GM20431 (cell line): ENCODE data around the gene CBX5.
"Not testable (repeated sequence)": the region's sequence is repeated elsewhere in the genome, so short reads cannot be mapped to it uniquely, and the experiment has no call there.

Experiments used
- in situ Hi-C: fragments of 300-500 bp; cut with MseI, MboI; formaldehyde crosslinking; loops from one replicate; pipeline ENCODE4 v1.15.0; 2020; ENCODE audit warnings: low sequenced_read_pairs; ENCODE audit not compliant: unreplicated experiment

Gene CBX5

DNA sequence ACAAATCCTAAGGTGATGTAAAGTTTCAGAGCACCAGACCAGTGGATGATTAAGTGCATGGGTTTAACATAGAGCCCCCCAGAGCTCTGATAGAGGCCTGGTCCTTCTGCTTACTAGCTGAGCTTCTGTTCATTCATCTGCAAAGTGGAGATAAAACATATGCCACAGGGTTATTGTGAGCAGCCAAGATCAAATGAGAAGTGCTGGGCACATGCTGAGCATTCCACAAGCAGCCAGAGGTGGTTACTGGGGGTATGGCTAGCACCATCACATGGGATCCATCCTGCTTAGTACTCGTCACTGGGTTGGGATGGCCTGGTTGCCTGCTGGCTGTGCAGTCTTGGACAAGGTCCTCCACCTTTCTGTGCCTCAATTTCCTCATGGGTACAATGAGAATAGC lies 73.1 kb downstream of the CBX5 start:
- in situ Hi-C loops: loop anchor here (10.0 kb wide), 1 partner anchor 212 kb away; no protein-coding TSS in a partner anchor

DNA sequence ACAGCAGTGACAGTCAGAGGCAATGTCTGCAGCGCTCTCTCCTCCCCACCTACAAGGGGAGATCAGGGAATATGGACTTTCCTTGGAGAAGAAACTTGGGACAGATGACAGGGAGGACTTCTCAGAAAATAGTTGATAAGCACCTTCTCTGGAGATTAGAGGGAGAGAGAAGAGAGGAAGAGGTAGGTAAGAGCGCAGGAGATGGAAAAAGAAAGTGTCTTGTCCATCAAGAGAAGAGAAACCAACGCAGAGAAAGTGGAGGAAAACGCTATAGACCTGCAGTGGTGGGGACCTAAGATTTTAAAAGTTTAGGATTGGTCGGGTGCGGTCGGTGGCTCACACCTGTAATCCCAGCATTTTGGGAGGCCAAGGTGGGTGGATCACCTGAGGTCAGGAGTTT lies 75.6 kb downstream of the CBX5 start:
- in situ Hi-C loops: loop anchor here (10.0 kb wide), 1 partner anchor 210 kb away; no protein-coding TSS in a partner anchor

DNA sequence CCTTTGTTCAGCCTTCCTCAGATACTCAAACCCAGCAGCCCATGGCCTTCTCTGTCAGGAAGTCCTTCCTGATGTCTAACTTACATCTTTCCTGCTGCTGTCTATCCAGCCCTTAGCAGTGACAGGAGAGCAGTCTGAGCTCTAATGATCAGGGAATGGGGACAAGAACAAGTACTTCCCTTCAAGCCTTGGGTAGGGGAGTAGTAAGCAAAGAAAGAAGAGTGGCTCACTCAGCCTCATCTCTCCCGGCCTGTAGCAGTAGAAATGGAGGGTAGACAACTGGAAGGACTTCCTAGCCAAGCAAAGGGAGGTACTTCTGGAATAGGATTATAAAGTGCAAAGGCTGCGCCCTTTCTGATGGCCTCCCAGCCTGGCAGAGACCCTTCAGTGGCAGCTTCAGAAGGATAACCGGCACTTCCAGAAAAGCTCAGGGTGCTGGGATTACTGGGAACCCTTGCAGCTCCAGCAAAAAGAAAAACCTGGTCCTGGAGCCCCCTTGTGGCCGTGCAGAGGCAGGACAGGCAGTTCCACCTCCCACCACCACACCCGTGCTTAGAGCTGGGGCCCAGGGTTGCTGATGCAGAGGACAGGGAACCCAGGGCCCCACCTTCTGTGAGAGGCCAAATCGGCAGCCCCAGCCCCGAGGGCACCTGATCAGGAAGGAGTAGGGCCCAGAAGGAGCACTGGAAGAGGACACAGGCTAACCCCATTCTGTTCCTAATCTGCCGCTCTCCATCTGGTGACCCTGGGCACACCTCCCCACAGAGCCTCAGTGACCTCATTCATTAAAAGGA lies 78.7 kb downstream of the CBX5 start:
- in situ Hi-C loops: loop anchor here (10.0 kb wide), 1 partner anchor 206 kb away; no protein-coding TSS in a partner anchor

DNA sequence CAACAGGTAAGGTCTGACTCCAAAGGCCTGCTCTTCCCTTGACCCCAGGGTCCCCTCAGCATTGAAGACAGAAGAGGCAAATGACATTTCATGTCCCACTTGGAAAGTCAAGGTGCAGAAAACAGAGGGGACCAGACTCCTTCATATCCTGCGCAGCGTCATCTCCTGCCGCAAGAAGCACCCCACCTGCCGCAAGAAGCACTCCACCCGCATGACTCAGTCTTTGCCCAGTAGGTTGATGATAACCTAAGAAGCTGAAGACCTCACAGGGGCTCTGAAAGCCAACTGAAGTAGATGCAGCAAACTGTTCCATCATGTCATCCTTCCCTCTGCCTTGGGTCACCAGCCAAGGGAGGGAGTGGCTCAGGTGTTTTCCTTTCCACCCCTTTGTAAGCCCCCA lies 79.5 kb downstream of the CBX5 start:
- in situ Hi-C loops: loop anchor here (10.0 kb wide), 1 partner anchor 206 kb away; no protein-coding TSS in a partner anchor

DNA sequence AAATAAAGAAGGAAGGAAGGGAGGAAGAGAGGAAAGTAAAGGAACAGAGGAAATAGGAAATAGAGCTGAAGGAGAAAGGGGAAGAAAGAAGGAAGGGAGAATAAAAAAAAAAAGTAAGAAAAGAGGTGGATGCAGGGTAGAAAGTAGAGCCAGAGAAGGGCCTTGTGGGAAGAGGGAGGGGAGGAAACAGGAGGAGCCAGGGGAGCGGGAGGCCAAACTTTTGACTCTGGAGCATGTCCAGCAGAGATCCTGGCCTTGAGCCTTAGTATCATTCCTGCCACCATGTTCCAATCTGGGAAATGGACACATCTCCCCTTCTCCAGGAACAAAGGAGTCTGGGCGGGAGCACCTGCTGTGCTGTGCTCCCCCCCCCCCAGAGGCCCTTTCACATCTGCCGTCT lies 80.0 kb downstream of the CBX5 start:
- in situ Hi-C loops: loop anchor here (10.0 kb wide), 2 partner anchors 165 to 205 kb away; partner anchors contain the start of gene HOXC5

DNA sequence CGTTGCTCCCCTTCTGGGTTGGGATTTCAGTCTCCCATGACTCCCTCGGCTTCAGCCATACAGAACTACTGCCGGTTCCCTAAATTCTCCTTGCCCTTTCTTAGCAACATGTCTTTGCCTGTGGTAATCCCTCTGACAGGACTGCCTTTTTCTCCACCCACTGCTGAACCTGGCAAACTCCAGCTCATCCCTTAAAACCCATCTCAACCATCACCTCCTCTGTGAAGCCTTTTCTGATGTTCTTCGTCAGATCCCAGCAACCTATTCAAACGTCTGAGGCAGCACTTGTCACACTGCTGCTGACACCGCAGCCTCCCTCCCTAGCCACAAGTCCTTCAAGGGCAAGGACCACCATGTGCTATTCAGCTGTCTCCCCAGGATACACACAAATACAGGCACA lies 80.9 kb downstream of the CBX5 start:
- in situ Hi-C loops: loop anchor here (10.0 kb wide), 1 partner anchor 164 kb away; the partner anchor contains the start of gene HOXC5

DNA sequence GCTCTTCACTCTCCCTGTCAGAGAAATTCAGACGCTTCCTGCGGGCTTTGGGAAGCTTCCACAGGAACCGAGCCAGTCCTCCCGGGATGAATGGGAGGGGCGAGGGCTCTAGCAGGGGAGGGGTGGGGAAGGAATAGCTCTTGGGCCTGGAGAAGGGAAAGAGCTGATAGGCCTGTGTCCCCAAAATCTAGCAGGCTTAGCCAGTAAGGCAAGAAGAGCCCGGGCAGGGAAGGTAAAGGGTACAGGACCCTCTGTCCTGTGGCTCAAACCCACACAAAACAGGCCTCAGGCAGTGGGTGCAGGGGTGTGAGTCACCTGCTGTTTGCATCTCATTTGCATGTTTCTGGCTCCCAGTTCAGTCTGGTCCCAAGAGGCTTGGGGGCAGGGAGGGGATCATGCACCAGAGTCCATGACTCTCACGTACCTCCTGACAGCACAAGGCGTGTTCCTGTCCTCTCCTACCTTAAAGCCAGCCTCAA lies 82.5 kb downstream of the CBX5 start:
- in situ Hi-C loops: loop anchor here (10.0 kb wide), 1 partner anchor 163 kb away; the partner anchor contains the start of gene HOXC5

DNA sequence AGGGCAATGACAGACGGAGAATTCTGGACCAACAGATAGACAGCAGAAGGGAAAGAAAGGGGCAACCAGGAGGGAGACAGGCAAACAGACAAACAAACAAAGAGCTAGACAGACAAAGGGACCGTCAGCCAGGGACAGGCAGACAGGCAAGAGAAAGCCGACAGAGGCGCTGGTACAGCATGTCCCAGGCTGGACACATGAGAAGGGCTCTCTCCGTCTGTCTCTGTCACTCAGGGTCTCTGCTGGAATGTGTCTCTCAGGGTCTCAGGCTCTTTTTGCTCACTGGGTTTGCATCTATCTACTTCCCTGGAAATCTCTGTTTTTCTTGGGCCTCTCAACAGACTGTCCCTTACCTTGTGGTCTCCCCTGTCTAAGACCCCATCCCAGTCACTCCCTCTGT lies 82.9 kb downstream of the CBX5 start:
- in situ Hi-C loops: loop anchor here (10.0 kb wide), 1 partner anchor 162 kb away; the partner anchor contains the start of gene HOXC5

DNA sequence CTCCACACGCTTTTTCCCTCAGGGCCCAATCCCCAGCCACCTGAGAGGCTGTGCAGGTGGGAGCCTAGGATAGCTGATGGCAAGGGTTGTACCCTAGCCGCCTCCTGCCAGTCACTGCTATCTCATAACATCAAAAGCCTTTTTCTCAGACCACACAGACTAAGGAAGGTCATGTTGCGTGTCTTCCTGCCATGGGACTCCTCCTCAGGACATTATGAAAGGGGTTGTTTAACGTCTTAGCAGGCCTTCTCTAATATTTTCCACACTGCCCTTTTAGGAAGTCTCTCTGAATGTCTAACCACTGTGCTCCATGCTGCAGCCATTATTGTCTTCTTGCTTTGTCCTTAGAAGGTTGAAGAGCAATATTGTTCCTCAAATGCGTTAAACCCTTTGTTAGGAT lies 83.5 kb downstream of the CBX5 start:
- in situ Hi-C loops: loop anchor here (10.0 kb wide), 1 partner anchor 162 kb away; the partner anchor contains the start of gene HOXC5

DNA sequence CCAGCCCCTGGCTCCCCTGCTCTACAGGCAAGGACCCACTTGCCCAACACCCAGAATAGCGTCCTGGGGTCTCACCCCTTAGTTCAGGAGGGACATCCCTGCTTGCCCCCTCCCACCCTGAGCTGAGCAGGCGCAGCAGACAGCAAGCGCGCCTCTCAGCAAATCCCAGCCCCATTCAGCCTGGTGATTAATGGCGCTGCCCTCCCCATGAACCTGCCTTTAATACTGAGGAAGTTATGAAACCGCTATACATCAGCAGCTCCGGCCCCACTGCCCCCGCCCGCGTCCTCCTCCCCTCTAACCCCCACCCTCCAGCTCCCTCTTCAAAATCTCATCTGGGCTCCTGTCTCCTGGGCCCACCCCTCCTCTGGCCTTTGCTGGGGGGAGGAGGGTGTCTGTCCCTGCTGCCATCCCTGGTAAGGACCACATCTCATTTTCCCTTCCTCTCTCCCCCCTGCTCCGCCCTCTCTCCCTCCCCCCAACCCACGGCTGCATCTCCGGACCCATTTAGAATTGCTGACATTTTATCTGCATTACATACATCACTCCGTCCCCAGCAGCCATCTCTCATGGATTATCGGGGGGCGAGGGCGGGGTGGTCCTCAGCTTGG lies 84.1 kb downstream of the CBX5 start:
- in situ Hi-C loops: loop anchor here (10.0 kb wide), 1 partner anchor 161 kb away; the partner anchor contains the start of gene HOXC5

DNA sequence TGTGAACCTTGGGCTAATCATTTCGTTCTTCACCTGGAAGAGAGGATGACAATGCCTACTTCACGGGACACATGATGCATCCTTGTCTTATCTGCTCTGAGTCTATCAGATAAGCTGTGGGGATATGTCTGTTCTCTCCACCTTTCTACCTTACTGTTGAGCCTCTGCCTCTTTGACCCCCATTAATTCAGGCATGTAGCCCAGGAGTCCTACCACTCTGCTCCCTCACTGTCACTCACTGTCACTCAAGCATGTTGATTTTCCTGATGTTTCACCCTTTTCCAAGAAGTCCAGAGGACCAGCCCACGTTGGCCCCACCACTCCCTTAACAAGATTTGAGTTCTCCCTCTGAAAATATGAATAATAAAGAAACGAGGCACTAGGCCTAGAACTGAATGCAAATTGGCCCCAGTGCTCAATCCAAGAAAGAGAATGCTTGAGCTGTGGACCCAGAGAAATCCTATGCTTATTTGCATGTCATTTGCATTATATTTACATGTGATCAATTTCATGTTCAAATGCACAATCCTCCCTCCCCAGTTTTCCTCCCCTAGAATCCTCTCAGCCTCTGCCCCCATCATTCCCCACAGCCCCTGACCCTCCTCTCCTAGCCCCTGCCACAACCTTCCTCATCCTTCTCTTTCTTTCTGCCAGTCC lies 84.7 kb downstream of the CBX5 start:
- in situ Hi-C loops: loop anchor here (10.0 kb wide), 1 partner anchor 160 kb away; the partner anchor contains the start of gene HOXC5

DNA sequence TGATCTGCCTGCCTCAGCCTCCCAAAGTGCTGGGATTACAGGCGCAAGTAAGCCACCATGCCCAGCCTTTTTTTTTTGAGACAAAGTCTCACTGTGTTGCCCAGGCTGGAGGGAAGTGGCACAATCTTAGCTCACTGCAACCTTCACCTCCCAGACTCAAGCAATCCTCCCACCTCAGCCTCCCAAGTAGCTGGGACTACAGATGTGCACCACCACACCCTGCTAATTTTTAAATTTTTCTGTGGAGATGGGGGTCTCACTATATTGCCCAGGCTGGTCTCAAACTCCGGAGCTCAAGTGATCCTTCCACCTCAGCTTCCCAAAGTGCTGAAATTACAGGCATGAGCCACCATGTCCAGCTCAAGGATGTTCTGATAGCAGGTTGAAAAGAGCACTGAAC lies 85.3 kb downstream of the CBX5 start:
- in situ Hi-C loops: loop anchor here (10.0 kb wide), 1 partner anchor 160 kb away; the partner anchor contains the start of gene HOXC5

DNA sequence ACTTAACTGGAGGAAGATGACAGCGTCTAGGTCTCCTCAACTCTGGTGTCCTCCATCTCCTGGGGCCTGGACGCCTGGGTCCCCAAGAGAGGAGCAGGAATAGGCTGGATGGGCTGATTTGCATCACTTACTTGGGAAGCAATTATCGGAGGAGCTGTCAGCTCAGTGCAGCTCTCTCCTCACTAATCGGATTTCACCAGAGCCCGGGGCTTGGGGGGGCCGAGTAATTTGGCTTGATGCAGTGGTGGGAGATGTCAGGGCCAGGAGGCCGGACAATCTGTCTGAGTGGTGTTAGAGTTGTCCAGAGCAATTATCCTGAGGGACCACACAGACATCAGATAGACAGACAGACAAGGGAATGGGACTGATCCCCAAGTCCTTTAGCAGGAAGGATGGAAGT lies 86.5 kb downstream of the CBX5 start:
- in situ Hi-C loops: loop anchor here (10.0 kb wide), 1 partner anchor 159 kb away; the partner anchor contains the start of gene HOXC5

DNA sequence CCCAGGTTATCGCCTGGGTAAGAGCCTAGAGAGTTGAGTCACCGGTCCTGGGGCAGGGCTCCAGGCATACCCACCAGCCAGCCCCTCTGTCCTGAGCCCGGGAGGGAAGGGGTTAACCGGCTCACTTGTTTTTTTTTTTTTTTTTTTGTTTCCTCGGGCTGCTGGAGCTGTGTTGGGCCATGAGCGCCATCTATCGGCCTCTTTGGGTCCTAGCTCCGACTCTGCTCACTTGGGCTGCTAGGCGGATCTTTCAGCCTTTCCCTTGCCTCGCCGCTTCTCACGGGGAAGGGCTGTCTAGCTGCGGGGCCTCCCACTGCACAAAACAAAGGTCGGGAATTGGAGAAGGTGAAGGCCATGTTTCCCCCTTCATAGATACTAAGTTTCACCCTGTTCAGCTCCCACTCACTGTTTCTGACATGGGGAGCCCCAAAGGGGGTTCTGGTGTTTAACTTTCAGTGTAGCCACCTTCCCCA lies 88.3 kb downstream of the CBX5 start:
- in situ Hi-C loops: loop anchor here (10.0 kb wide), 1 partner anchor 157 kb away; the partner anchor contains the start of gene HOXC5

DNA sequence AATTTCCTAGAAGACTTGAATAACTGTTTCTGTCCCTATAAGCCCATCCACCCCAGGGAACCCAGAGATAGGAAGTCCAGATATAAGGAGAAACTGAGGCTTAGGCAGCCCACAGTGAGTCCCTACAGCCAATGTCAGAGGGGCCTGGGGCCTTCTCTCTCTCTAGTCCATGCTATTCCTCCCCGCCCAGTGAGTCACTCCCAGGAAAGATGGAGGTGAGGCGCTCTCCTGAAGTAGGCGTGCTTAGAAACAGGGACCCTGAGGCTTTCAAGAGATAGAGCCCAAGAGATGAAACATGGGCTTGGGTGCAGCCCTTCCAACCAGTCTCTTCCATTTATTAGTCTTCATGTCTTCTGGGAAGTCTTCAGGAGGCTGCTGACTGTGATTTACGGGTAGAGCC lies 88.8 kb downstream of the CBX5 start:
- in situ Hi-C loops: loop anchor here (10.0 kb wide), 1 partner anchor 156 kb away; the partner anchor contains the start of gene HOXC5

DNA sequence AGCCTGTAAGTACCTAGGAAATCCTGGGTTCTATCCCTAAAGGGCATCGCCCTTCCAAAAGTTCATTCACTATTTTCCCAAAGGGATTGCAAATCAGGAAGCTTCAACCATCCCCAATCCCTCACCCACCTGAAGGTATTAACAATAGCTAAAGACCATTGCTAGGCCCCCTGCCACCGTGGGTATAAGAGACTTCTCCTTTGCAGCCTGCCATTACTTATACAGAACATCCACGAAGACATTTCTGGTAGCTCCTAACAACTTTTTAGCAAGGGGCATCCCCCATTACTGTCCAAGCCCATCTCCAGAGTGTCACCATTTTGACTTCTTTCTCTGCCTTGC lies 90.8 kb downstream of the CBX5 start:
- in situ Hi-C loops: no loop called here

DNA sequence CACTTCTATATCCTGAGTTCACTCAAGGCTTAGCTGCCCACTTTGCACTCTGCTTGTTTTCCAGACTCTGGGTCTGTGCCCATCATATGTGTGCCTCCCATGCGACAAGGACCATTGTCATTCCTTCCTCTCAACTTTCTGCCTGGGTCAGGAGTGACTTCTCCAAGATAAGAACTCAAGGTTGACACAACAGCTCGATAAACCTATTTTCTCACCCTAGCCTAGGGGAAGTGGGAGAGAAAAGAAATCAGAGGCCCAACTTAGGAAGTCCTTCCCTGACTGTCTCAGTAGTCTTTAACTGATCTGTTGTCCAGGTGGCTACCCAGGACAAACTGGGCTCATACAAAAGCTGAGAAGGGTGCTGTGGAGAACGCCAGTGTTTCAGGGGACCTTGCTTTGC lies 92.8 kb downstream of the CBX5 start:
- in situ Hi-C loops: no loop called here

DNA sequence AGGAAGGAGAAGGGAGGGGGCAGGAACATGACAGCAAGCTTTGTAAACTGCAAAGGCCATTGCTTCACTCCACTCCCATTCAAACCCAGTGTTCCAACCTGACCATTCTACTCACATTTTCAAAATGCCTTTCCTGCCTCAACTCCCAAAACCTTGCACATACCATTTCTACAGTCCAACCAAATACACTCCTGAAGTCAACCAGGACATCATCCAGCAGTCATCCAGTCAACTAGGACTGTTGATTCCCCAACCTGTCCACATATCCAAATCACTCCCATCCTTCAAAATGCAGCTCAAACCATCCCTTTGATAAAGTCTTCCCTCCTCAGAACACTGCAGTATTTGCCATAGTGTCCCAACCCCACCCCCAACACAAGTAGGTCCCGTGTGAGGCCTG lies 94.0 kb downstream of the CBX5 start:
- in situ Hi-C loops: no loop called here

DNA sequence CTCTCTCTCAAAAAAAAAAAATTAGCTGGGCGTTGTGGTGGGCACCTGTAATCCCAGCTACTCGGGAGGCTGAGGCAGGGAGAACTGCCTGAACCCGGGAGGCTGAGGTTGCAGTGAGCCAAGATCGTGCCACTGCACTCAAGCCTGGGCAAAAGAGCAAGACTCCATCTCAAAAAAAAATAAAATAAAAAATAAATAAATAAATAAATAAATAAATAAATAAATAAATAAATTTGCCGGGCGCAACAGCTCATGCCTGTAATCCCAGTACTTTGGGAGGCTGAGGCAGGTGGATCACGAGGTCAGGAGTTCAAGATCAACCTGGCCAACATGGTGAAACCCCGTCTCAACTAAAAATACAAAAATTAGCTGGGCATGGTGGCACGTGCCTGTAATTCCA lies 94.6 kb downstream of the CBX5 start:
- in situ Hi-C loops: not testable (repeated sequence)
